SK-N-SH (cell line): ENCODE results near the gene ZCWPW2.

Experiments used
- EP300 ChIP-seq, 2 experiments: IDR thresholded peaks; 2 replicates each; pipeline versions ENCODE4 v1.4.0 to v1.6.1; 2012; ENCODE audit warnings: borderline replicate concordance in 1 of 2, low read depth in 1 of 2, low read length in 1 of 2
- YY1 ChIP-seq: IDR thresholded peaks from 2 replicates; pipeline ENCODE4 v1.4.0; 2012; ENCODE audit warnings: low read depth, mild to moderate bottlenecking
- TF ChIP-seq, protein P1 (sequence below): fragments of 200-600 bp; sonication (generic); IDR thresholded peaks from 2 replicates; pipeline ENCODE4 v1.6.1; 2017; ENCODE audit warnings: antibody characterized with exemption, mild to moderate bottlenecking, moderate library complexity
- TF ChIP-seq, protein P2 (sequence below): IDR thresholded peaks from 2 replicates; pipeline ENCODE4 v1.4.0; 2012; ENCODE audit warnings: low read depth, borderline replicate concordance

DNA sequence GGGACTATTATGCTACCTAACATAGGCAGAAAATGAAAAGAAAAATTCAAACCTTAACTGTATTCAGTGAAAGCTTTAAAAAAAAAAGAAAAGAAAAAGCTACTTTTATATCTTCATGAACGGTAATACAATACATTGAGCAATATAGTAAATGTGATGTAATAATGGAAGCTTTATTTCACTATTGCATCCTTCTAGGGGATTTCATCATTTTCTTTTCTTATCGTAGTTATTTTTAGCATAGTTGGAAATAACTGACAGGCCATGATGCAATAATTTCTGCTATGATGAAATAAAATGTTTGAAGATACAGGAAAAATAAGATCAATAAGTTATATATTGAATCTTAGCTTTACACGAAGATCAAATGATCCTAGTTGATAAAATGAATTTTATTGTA is 40.3 kb upstream of the ZCWPW2 start:
- TF ChIP-seq YY1 (no peak), EP300 (IDR thresholded peaks at IDR 0.05; ENCODE audit: borderline replicate concordance in 1 of 2, low read depth in 1 of 2, low read length in 1 of 2) (no peak)
- TF ChIP-seq, protein P1, sequence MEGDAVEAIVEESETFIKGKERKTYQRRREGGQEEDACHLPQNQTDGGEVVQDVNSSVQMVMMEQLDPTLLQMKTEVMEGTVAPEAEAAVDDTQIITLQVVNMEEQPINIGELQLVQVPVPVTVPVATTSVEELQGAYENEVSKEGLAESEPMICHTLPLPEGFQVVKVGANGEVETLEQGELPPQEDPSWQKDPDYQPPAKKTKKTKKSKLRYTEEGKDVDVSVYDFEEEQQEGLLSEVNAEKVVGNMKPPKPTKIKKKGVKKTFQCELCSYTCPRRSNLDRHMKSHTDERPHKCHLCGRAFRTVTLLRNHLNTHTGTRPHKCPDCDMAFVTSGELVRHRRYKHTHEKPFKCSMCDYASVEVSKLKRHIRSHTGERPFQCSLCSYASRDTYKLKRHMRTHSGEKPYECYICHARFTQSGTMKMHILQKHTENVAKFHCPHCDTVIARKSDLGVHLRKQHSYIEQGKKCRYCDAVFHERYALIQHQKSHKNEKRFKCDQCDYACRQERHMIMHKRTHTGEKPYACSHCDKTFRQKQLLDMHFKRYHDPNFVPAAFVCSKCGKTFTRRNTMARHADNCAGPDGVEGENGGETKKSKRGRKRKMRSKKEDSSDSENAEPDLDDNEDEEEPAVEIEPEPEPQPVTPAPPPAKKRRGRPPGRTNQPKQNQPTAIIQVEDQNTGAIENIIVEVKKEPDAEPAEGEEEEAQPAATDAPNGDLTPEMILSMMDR: no peak
- TF ChIP-seq, protein P2, sequence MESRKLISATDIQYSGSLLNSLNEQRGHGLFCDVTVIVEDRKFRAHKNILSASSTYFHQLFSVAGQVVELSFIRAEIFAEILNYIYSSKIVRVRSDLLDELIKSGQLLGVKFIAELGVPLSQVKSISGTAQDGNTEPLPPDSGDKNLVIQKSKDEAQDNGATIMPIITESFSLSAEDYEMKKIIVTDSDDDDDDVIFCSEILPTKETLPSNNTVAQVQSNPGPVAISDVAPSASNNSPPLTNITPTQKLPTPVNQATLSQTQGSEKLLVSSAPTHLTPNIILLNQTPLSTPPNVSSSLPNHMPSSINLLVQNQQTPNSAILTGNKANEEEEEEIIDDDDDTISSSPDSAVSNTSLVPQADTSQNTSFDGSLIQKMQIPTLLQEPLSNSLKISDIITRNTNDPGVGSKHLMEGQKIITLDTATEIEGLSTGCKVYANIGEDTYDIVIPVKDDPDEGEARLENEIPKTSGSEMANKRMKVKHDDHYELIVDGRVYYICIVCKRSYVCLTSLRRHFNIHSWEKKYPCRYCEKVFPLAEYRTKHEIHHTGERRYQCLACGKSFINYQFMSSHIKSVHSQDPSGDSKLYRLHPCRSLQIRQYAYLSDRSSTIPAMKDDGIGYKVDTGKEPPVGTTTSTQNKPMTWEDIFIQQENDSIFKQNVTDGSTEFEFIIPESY: no peak
